Measurements from ENCODE around the gene ADAMTS8. TPM values are rescaled to one million over a fixed set of nuclear protein-coding genes. Genes with fewer than 3 reads are reported as not detected.
"Not testable (repeated sequence)": the region's sequence is repeated elsewhere in the genome, so short reads cannot be mapped to it uniquely, and the experiment has no call there.

Gene ADAMTS8
- total RNA-seq, 1 donor, result not detected

- DNase-seq (ENCODE audit: low read depth), result peak; percentile 48
- no peak overlapping the region for H3K4me3 ChIP-seq (ENCODE audit: low read depth, low read length)
- no peak for TF ChIP-seq CTCF (IDR thresholded peaks at IDR 0.05; ENCODE audit: insufficient read depth, low read depth, low read length)
These were observed 17.4 kb upstream of the ADAMTS8 start for GRCh38 chr11:130445788-130446187.

DNA sequence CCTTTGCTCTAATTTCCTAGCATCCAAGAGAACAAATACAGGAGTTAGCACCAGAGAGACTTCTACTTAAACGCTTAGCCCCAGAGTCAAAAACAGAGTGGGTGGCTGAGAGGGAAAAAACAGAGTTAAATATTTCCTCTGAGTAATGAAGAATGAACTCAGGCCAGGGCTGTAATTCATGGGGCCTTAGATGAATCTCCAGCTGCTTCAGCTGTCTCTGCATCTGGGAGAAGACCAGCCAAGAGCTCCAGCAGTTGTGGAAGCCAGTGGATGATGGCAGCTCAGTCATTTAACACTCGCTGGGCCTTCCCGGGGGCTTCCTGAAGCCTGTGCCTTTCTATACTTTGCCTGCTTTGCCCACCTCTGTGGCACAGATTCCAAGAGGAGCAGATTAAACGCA is 14.3 kb upstream of the ADAMTS8 start:
- H3K4me3 ChIP-seq (ENCODE audit: low read depth, low read length), result no peak overlapping the region
- no peak for TF ChIP-seq CTCF (IDR thresholded peaks at IDR 0.05; ENCODE audit: insufficient read depth, low read depth, low read length)
- peak; percentile 31 for DNase-seq (ENCODE audit: low read depth)

GRCh38 chr11:130441719-130442118 is 13.3 kb upstream of the ADAMTS8 start:
- no peak overlapping the region for H3K4me3 ChIP-seq (ENCODE audit: low read depth, low read length)
- TF ChIP-seq CTCF (IDR thresholded peaks at IDR 0.05; ENCODE audit: insufficient read depth, low read depth, low read length), result no peak
- no peak for DNase-seq (ENCODE audit: low read depth)

GRCh38 chr11:130439876-130440275 is 11.5 kb upstream of the ADAMTS8 start:
- no peak overlapping the region for H3K4me3 ChIP-seq (ENCODE audit: low read depth, low read length)
- no peak for TF ChIP-seq CTCF (IDR thresholded peaks at IDR 0.05; ENCODE audit: insufficient read depth, low read depth, low read length)
- DNase-seq (ENCODE audit: low read depth), result no peak

GRCh38 chr11:130439160-130439519 is 10.7 kb upstream of the ADAMTS8 start:
- no peak for TF ChIP-seq CTCF (IDR thresholded peaks at IDR 0.05; ENCODE audit: insufficient read depth, low read depth, low read length)
- H3K4me3 ChIP-seq (ENCODE audit: low read depth, low read length), result no peak overlapping the region
- DNase-seq (ENCODE audit: low read depth), result no peak

DNA sequence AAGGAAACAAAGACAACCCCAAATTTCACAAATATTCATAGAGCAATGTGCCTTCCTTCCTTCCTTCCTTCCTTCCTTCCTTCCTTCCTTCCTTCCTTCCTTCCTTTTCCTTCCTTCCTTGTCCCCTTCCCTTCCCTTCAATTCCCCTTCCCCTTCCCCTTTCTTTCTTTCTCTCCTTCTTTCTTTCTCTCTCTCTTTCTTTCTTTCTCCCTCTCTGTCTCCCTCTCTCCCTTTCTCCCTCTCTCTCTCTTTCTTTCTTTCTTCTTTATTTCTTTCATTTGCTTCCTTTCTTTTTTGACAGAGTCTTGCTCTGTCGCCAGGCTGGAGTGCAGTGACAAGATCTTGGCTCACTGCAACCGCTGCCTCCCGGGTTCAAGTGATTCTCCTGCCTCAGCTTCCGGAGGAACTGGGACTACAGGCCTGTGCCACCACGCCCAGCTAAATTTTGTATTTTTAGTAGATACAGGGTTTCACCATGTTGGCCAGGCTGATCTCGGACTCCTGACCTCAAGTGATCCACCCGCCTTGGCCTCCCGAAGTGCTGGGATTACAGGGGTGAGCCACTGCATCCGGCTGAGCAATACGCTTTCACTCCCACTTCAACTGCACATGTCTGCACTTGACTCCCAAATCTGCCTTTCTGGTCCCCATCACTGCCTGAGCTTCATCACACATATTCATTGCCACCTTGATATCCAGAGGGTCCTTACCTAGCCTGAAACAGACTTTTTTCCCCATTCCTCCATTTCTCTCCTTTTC is 10.2 kb upstream of the ADAMTS8 start:
- not testable (repeated sequence) for H3K4me3 ChIP-seq (ENCODE audit: low read depth, low read length); DNase-seq (ENCODE audit: low read depth)

DNA sequence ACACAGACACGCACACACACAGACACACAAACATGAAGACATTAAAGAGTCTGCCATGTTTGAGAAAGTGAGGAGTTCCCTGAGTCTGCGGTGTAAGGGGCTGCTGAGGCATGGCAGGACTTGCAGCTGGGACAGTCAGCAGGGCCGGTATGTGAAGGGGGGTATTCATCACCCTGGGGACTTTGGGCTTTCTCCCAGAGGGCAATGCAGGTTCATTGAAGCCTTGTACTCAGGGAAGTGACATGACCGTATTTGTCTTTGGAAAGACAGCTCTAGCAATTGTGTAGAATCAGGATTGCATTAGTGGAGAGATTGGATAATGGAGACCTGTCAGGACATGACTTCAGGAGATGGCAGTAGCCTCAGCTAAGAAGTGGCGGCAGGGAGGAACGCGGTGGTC is 9.4 kb upstream of the ADAMTS8 start:
- TF ChIP-seq CTCF (IDR thresholded peaks at IDR 0.05; ENCODE audit: insufficient read depth, low read depth, low read length), result no peak
- DNase-seq (ENCODE audit: low read depth), result no peak
- no peak overlapping the region for H3K4me3 ChIP-seq (ENCODE audit: low read depth, low read length)
